GM23338 (cell line): ENCODE data around the gene ZCCHC14. TPM values are rescaled to one million over a fixed set of nuclear protein-coding genes. Genes with fewer than 3 reads are reported as not detected.

ENCODE experiments used
- ATAC-seq: fragments of 200-7000 bp; cut with Tn5 transposase; 3 replicates; pipeline ENCODE4 v1.9.1; 2020
- DNase-seq: peaks from one replicate; pipeline ENCODE4 v3.0.0-alpha.2; 2015; ENCODE audit warnings: low spot score
- H2AFZ ChIP-seq: fragments of 200-600 bp; sonication (generic); 2 replicates; pipeline ENCODE4 v1.8.0; 2016; ENCODE audit warnings: antibody characterized with exemption, mild to moderate bottlenecking, moderate library complexity
- H3F3A ChIP-seq: fragments of 200-600 bp; sonication (generic); replicated peaks from 2 replicates; pipeline ENCODE4 v1.8.0; 2017; ENCODE audit warnings: antibody characterized with exemption, mixed run types, low read depth
- H3K27ac ChIP-seq: fragments of 200-600 bp; sonication (generic); 2 replicates; pipeline ENCODE4 v1.6.1; 2016; ENCODE audit warnings: low read depth
- H3K27me3 ChIP-seq: fragments of 200-600 bp; sonication (generic); 2 replicates; pipeline ENCODE4 v1.8.0; 2016; ENCODE audit warnings: mild to moderate bottlenecking, mixed run types, moderate library complexity; ENCODE audit not compliant: insufficient read depth
- H3K36me3 ChIP-seq: fragments of 200-600 bp; sonication (generic); 2 replicates; pipeline ENCODE4 v1.8.0; 2016; ENCODE audit warnings: mild to moderate bottlenecking; ENCODE audit not compliant: insufficient read depth
- H3K4me1 ChIP-seq: fragments of 200-600 bp; sonication (generic); 2 replicates; pipeline ENCODE4 v1.8.0; 2016; ENCODE audit warnings: mild to moderate bottlenecking, moderate library complexity; ENCODE audit not compliant: insufficient read depth
- H3K4me2 ChIP-seq: fragments of 200-600 bp; sonication (generic); 2 replicates; pipeline ENCODE4 v1.7.1; 2017; ENCODE audit warnings: mixed run types
- H3K4me3 ChIP-seq: fragments of 200-600 bp; sonication (generic); 2 replicates; pipeline ENCODE4 v1.6.1; 2016; ENCODE audit warnings: mixed run types
- H3K79me2 ChIP-seq: fragments of 200-600 bp; sonication (generic); replicated peaks from 2 replicates; pipeline ENCODE4 v1.8.0; 2017; ENCODE audit warnings: mild to moderate bottlenecking; ENCODE audit not compliant: insufficient read depth
- H3K9me2 ChIP-seq: fragments of 200-600 bp; sonication (generic); 2 replicates; pipeline ENCODE4 v1.8.0; 2017; ENCODE audit not compliant: insufficient read depth
- H4K20me1 ChIP-seq: fragments of 200-600 bp; sonication (generic); replicated peaks from 2 replicates; pipeline ENCODE4 v1.8.0; 2017; ENCODE audit warnings: mild to moderate bottlenecking; ENCODE audit not compliant: insufficient read depth
- H3K27ac Mint-ChIP-seq: 2 replicates; pipeline ENCODE4 v1.8.0; 2020; ENCODE audit warnings: inconsistent platforms, mild to moderate bottlenecking, moderate library complexity, mixed read lengths
- H3K27me3 Mint-ChIP-seq: 3 replicates; pipeline ENCODE4 v1.8.0; 2022; ENCODE audit warnings: low read depth, mild to moderate bottlenecking, moderate library complexity, mixed read lengths, inconsistent platforms; ENCODE audit not compliant: insufficient read depth, poor library complexity
- H3K36me3 Mint-ChIP-seq: 3 replicates; pipeline ENCODE4 v1.8.0; 2021; ENCODE audit warnings: low read depth, mild to moderate bottlenecking, inconsistent platforms, moderate library complexity, mixed read lengths
- H3K4me1 Mint-ChIP-seq: 3 replicates; pipeline ENCODE4 v1.8.0; 2020; ENCODE audit warnings: mild to moderate bottlenecking, inconsistent platforms, mixed read lengths
- H3K4me3 Mint-ChIP-seq: 3 replicates; pipeline ENCODE4 v1.8.0; 2021; ENCODE audit warnings: moderate library complexity, mild to moderate bottlenecking, inconsistent platforms, mixed read lengths
- H3K9me3 Mint-ChIP-seq: 3 replicates; pipeline ENCODE4 v1.8.0; 2020; ENCODE audit warnings: moderate library complexity, mild to moderate bottlenecking, inconsistent platforms, mixed read lengths
- CREB1 ChIP-seq: fragments of 250-450 bp; sonication (Bioruptor Pico); IDR thresholded peaks from 2 replicates; pipeline ENCODE4 v1.5.0; 2020; ENCODE audit warnings: low read depth, mild to moderate bottlenecking, moderate library complexity
- EZH2phosphoT487 ChIP-seq: fragments of 200-600 bp; sonication (generic); IDR thresholded peaks from one replicate; pipeline ENCODE4 v1.8.1; 2018; ENCODE audit warnings: antibody characterized with exemption; ENCODE audit not compliant: unreplicated experiment
- NANOG ChIP-seq: IDR thresholded peaks from 2 replicates; pipeline ENCODE4 v1.6.1; 2016; ENCODE audit warnings: antibody characterized with exemption, borderline replicate concordance
- ZNF114 ChIP-seq: fragments of 250-450 bp; sonication (Bioruptor Pico); IDR thresholded peaks from 2 replicates; pipeline ENCODE4 v1.5.0; 2020; ENCODE audit warnings: mild to moderate bottlenecking, moderate library complexity
- ZNF331 ChIP-seq: fragments of 250-450 bp; sonication (Bioruptor Pico); IDR thresholded peaks from 2 replicates; pipeline ENCODE4 v1.5.0; 2020; ENCODE audit warnings: low read depth, mild to moderate bottlenecking, moderate library complexity
- polyA plus RNA-seq: library from polyadenylated mRNA; unstranded; fragments of >200 nt; fragmentation: Nextera tagmentation; extraction: Ambion mirVana; gene quantifications from 2 replicates; pipeline ENCODE4 v1.2.1, GENCODE V29; 2016
- total RNA-seq: library from RNA; depleted of rRNA; stranded (reverse); fragments of >200 nt; shearing (Covaris generic); gene quantifications from 2 replicates; pipeline ENCODE4 v1.2.3, GENCODE V29; 2014
- TF ChIP-seq, protein P1 (sequence below), 2 experiments: fragments of 200-600 bp in 1 of 2; sonication (generic) in 1 of 2; conservative IDR thresholded peaks; 2 replicates each; pipeline versions ENCODE4 v1.5.1 to v1.6.1; 2016 to 2017; ENCODE audit warnings: antibody characterized with exemption in 2 of 2, low read depth in 2 of 2, mild to moderate bottlenecking in 2 of 2, moderate library complexity in 1 of 2
- TF ChIP-seq, protein P2 (sequence below): fragments of 250-450 bp; sonication (Bioruptor Pico); IDR thresholded peaks from 2 replicates; pipeline ENCODE4 v1.5.0; 2020; ENCODE audit warnings: mild to moderate bottlenecking, moderate library complexity
- TF ChIP-seq, protein P3 (sequence below): IDR thresholded peaks from one replicate; pipeline ENCODE4 v1.6.1; 2018; ENCODE audit warnings: antibody characterized with exemption; ENCODE audit not compliant: unreplicated experiment
- TF ChIP-seq, protein P4 (sequence below): IDR thresholded peaks from 2 replicates; pipeline ENCODE4 v1.6.1; 2016; ENCODE audit warnings: antibody characterized with exemption

Gene ZCCHC14
- total and polyA plus RNA-seq, 2 experiments from 2014 or later: 6.8 to 22.4 TPM

DNA sequence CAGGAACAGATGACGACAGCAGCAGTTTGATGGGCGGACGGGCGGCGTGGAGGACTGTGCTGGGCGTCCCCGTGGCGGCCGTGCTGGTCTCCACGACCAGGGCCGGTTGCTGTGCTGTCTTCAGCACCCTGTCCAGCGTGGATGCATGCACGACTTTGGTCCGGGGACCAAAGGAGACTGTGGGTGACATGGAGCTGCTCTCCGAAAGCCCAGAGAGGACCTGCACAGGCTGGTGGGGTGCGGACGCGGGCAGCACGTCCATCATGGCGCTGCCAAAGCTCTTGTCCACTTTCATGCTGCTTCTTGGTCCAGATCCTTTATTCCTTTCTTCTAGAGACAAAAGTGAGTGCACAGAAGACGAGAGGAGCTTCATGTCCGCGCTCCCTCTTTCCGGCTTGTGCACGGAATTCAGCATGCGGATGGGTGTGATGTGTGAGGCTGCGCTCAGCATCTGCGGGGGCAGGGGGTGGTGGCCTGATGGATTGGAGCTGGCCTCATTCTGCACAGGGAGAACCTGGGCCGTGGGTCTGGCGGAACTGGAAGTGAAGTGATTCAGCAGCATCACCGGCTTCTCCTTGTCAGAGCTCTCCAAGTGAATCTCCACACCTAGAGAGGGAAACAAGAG lies 80.3 kb downstream of the ZCCHC14 start:
- no peaks in the 10 kb centered on the region for H3K36me3 ChIP-seq
- peaks cover 55% of the 10 kb centered on the region for H3K36me3 Mint-ChIP-seq

More for the DNA sequence above, 80.3 kb downstream of the ZCCHC14 start:
- H3K27me3 Mint-ChIP-seq: peaks cover 9% of the 10 kb centered on the region
- Histone ChIP-seq H4K20me1 (peaks cover 3% of the 10 kb centered on the region; the same call in 1 of the 2 replicates), H3F3A (no peaks in the 10 kb centered on the region), H3K27ac (no peak overlapping the region), H2AFZ (no peak overlapping the region), H3K27me3 (no peaks in the 10 kb centered on the region), H3K4me1 (no peaks in the 10 kb centered on the region), H3K79me2 (no peaks in the 10 kb centered on the region), H3K9me2 (no peaks in the 10 kb centered on the region), H3K4me2 (no peak overlapping the region), H3K4me3 (no peak overlapping the region)
- TF ChIP-seq EZH2phosphoT487 (no peak), ZNF331 (CRISPR knock-in tag) (no peak), CREB1 (CRISPR knock-in tag) (no peak), NANOG (no peak), ZNF114 (CRISPR knock-in tag) (no peak)
- TF ChIP-seq, protein P1, sequence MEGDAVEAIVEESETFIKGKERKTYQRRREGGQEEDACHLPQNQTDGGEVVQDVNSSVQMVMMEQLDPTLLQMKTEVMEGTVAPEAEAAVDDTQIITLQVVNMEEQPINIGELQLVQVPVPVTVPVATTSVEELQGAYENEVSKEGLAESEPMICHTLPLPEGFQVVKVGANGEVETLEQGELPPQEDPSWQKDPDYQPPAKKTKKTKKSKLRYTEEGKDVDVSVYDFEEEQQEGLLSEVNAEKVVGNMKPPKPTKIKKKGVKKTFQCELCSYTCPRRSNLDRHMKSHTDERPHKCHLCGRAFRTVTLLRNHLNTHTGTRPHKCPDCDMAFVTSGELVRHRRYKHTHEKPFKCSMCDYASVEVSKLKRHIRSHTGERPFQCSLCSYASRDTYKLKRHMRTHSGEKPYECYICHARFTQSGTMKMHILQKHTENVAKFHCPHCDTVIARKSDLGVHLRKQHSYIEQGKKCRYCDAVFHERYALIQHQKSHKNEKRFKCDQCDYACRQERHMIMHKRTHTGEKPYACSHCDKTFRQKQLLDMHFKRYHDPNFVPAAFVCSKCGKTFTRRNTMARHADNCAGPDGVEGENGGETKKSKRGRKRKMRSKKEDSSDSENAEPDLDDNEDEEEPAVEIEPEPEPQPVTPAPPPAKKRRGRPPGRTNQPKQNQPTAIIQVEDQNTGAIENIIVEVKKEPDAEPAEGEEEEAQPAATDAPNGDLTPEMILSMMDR (conservative IDR thresholded peaks at IDR 0.05; ENCODE audit: low read depth in 2 of 2): no peak
- TF ChIP-seq, protein P2, sequence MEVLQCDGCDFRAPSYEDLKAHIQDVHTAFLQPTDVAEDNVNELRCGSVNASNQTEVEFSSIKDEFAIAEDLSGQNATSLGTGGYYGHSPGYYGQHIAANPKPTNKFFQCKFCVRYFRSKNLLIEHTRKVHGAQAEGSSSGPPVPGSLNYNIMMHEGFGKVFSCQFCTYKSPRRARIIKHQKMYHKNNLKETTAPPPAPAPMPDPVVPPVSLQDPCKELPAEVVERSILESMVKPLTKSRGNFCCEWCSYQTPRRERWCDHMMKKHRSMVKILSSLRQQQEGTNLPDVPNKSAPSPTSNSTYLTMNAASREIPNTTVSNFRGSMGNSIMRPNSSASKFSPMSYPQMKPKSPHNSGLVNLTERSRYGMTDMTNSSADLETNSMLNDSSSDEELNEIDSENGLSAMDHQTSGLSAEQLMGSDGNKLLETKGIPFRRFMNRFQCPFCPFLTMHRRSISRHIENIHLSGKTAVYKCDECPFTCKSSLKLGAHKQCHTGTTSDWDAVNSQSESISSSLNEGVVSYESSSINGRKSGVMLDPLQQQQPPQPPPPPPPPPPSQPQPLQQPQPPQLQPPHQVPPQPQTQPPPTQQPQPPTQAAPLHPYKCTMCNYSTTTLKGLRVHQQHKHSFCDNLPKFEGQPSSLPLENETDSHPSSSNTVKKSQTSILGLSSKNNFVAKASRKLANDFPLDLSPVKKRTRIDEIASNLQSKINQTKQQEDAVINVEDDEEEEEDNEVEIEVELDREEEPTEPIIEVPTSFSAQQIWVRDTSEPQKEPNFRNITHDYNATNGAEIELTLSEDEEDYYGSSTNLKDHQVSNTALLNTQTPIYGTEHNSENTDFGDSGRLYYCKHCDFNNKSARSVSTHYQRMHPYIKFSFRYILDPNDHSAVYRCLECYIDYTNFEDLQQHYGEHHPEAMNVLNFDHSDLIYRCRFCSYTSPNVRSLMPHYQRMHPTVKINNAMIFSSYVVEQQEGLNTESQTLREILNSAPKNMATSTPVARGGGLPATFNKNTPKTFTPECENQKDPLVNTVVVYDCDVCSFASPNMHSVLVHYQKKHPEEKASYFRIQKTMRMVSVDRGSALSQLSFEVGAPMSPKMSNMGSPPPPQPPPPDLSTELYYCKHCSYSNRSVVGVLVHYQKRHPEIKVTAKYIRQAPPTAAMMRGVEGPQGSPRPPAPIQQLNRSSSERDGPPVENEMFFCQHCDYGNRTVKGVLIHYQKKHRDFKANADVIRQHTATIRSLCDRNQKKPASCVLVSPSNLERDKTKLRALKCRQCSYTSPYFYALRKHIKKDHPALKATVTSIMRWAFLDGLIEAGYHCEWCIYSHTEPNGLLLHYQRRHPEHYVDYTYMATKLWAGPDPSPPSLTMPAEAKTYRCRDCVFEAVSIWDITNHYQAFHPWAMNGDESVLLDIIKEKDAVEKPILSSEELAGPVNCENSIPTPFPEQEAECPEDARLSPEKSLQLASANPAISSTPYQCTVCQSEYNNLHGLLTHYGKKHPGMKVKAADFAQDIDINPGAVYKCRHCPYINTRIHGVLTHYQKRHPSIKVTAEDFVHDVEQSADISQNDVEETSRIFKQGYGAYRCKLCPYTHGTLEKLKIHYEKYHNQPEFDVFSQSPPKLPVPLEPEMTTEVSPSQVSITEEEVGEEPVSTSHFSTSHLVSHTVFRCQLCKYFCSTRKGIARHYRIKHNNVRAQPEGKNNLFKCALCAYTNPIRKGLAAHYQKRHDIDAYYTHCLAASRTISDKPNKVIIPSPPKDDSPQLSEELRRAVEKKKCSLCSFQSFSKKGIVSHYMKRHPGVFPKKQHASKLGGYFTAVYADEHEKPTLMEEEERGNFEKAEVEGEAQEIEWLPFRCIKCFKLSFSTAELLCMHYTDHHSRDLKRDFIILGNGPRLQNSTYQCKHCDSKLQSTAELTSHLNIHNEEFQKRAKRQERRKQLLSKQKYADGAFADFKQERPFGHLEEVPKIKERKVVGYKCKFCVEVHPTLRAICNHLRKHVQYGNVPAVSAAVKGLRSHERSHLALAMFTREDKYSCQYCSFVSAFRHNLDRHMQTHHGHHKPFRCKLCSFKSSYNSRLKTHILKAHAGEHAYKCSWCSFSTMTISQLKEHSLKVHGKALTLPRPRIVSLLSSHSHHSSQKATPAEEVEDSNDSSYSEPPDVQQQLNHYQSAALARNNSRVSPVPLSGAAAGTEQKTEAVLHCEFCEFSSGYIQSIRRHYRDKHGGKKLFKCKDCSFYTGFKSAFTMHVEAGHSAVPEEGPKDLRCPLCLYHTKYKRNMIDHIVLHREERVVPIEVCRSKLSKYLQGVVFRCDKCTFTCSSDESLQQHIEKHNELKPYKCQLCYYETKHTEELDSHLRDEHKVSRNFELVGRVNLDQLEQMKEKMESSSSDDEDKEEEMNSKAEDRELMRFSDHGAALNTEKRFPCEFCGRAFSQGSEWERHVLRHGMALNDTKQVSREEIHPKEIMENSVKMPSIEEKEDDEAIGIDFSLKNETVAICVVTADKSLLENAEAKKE (CRISPR knock-in tag): no peak
- TF ChIP-seq, protein P3, sequence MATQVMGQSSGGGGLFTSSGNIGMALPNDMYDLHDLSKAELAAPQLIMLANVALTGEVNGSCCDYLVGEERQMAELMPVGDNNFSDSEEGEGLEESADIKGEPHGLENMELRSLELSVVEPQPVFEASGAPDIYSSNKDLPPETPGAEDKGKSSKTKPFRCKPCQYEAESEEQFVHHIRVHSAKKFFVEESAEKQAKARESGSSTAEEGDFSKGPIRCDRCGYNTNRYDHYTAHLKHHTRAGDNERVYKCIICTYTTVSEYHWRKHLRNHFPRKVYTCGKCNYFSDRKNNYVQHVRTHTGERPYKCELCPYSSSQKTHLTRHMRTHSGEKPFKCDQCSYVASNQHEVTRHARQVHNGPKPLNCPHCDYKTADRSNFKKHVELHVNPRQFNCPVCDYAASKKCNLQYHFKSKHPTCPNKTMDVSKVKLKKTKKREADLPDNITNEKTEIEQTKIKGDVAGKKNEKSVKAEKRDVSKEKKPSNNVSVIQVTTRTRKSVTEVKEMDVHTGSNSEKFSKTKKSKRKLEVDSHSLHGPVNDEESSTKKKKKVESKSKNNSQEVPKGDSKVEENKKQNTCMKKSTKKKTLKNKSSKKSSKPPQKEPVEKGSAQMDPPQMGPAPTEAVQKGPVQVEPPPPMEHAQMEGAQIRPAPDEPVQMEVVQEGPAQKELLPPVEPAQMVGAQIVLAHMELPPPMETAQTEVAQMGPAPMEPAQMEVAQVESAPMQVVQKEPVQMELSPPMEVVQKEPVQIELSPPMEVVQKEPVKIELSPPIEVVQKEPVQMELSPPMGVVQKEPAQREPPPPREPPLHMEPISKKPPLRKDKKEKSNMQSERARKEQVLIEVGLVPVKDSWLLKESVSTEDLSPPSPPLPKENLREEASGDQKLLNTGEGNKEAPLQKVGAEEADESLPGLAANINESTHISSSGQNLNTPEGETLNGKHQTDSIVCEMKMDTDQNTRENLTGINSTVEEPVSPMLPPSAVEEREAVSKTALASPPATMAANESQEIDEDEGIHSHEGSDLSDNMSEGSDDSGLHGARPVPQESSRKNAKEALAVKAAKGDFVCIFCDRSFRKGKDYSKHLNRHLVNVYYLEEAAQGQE: no peak
- TF ChIP-seq, protein P4, sequence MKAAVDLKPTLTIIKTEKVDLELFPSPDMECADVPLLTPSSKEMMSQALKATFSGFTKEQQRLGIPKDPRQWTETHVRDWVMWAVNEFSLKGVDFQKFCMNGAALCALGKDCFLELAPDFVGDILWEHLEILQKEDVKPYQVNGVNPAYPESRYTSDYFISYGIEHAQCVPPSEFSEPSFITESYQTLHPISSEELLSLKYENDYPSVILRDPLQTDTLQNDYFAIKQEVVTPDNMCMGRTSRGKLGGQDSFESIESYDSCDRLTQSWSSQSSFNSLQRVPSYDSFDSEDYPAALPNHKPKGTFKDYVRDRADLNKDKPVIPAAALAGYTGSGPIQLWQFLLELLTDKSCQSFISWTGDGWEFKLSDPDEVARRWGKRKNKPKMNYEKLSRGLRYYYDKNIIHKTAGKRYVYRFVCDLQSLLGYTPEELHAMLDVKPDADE: no peak
- no peak overlapping the region for H3K4me3 Mint-ChIP-seq
- no peak for DNase-seq
- no peaks in the 10 kb centered on the region for H3K9me3 Mint-ChIP-seq
- no peak overlapping the region; the same call in 1 of the 2 replicates for H3K27ac Mint-ChIP-seq
- ATAC-seq: no peak
- H3K4me1 Mint-ChIP-seq: peaks cover under 1% of the 10 kb centered on the region; the same call in 1 of the 3 replicates
